GM06990 (cell line): ENCODE measurements around the gene TPST1.

Source experiments
- DNase-seq: peaks from one replicate; pipeline ENCODE4 v3.0.0-alpha.2; 2011; ENCODE audit not compliant: insufficient read length; ENCODE audit errors: extremely low read depth
- H3K27me3 ChIP-seq: replicated peaks from 2 replicates; pipeline ENCODE4 v1.6.0; 2011; ENCODE audit warnings: low read length; ENCODE audit not compliant: control insufficient read depth, insufficient read depth
- H3K36me3 ChIP-seq: 2 replicates; pipeline ENCODE4 v1.5.1; 2011; ENCODE audit warnings: low read length; ENCODE audit not compliant: control insufficient read depth, insufficient read depth
- H3K4me3 ChIP-seq: replicated peaks from 2 replicates; pipeline ENCODE4 v1.5.1; 2011; ENCODE audit warnings: low read depth, mild to moderate bottlenecking, control low read depth, low read length
- TF ChIP-seq, protein P1 (sequence below): IDR thresholded peaks from 2 replicates; pipeline ENCODE4 v1.5.1; 2011; ENCODE audit warnings: low read length, control low read depth, mild to moderate bottlenecking, inconsistent platforms; ENCODE audit not compliant: insufficient read depth, poor library complexity, severe bottlenecking

The TPST1 gene

DNA sequence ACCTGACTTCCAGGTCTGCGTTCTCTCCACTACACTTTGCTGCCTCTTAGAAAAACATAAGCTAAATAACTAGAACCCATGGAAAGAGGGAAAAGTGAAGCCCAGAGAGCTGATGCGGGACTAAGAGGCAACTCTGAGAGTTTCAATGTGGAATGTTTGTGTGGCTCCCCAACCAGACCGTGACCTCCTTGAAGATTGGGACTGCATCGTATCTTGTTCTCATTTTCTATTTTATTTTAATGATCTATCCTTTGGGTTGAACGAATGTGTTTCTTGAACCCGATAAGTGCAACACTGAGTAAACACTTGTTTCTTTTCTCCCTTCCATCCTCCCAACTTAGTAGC, 77.4 kb downstream of the TPST1 start:
- DNase-seq: no peak
- H3K36me3 ChIP-seq: no peaks in the 10 kb centered on the region
- no peaks in the 10 kb centered on the region for H3K27me3 ChIP-seq
- no peak overlapping the region for H3K4me3 ChIP-seq
- TF ChIP-seq, protein P1, sequence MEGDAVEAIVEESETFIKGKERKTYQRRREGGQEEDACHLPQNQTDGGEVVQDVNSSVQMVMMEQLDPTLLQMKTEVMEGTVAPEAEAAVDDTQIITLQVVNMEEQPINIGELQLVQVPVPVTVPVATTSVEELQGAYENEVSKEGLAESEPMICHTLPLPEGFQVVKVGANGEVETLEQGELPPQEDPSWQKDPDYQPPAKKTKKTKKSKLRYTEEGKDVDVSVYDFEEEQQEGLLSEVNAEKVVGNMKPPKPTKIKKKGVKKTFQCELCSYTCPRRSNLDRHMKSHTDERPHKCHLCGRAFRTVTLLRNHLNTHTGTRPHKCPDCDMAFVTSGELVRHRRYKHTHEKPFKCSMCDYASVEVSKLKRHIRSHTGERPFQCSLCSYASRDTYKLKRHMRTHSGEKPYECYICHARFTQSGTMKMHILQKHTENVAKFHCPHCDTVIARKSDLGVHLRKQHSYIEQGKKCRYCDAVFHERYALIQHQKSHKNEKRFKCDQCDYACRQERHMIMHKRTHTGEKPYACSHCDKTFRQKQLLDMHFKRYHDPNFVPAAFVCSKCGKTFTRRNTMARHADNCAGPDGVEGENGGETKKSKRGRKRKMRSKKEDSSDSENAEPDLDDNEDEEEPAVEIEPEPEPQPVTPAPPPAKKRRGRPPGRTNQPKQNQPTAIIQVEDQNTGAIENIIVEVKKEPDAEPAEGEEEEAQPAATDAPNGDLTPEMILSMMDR: no peak

DNA sequence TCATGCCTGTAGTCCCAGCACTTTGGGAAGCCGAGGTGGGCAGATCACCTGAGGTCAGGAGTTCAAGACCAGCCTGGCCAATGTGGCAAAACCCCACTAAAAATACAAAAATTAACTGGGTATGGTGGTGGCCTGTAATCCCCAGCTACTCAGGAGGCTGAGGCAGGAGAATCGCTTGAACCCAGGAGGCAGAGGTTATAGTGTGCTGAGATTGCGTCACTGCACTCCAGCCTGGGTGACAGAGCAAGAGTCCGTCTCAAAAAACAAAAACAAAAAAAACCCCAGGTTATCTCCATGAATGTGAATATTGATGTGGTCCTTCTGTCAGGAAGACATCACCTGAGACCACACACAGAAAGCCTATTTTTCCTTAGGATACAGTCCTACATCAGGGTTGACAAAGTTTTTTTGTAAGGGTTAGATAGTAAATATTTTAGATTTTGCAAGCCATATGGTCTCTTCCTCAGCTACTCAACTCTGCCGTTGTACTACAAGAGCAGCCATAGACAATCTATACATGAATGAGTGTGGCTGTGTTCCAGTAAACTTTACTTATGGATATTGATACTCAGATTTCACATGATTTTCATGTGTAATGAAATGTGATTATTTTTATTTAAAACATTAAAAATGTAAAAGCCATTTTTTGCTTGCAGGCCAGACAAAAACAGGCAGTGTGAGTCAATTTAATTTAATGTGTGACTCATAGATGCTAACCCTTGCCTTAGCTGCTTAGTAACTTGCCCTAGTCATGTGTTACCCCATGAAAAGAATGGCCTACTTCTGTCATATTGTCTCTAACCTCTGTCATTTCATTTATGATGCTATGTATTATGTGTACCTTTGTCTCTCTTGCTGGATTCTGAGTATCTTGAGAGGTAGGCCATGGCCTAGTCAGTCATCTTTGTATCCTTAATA, 78.1 kb downstream of the TPST1 start:
- no peak overlapping the region for H3K4me3 ChIP-seq
- DNase-seq: no peak
- H3K27me3 ChIP-seq: no peaks in the 10 kb centered on the region
- H3K36me3 ChIP-seq: no peaks in the 10 kb centered on the region
- TF ChIP-seq, protein P1: no peak

DNA sequence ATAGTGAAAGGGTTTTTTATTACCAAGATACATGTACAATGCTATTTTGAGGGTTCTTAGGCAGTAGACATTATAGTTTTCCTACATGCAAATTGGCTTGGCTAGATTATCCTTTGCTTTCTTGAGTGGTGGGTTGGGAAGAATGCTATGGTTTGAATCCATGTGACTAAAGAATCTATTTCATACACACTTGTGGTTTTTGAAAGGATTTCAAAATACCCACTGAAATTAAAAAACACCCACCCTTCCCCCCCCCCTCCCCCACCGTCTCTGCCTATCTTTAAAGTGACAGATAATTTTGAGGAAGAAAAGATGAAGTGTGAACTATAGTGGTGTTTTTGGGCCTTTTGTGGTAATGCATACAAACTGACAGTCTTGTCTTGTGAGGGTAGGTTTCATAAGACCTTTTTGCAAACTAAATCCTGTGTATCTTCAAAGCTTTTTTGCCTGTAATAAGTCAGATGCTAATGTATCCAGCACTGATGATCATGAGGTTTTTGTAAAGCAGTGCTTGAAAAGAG, 90.9 kb downstream of the TPST1 start:
- TF ChIP-seq, protein P1: no peak
- no peak for DNase-seq
- Histone ChIP-seq H3K27me3 (no peaks in the 10 kb centered on the region), H3K36me3 (no peaks in the 10 kb centered on the region), H3K4me3 (no peak overlapping the region)

DNA sequence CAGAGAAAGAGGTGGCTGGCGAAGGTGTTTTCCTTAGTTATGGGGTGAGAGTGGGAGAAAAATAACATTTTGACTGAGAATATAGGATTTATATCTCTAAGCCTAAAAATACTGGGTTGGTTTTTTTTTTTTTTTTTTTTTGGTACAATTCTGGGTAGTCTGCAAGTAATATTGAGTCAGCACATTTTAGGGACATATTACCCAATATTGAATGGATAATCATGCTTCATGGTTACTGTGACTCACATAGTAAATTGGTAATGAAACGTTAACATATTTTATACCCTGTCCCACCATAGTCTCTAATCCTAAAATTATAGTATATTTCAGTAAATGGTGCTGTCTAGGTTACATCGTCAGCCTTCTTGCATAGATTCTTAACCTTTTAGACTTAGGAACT, 91.4 kb downstream of the TPST1 start:
- DNase-seq: no peak
- Histone ChIP-seq H3K4me3 (no peak overlapping the region), H3K27me3 (no peaks in the 10 kb centered on the region), H3K36me3 (no peaks in the 10 kb centered on the region)
- TF ChIP-seq, protein P1: no peak

DNA sequence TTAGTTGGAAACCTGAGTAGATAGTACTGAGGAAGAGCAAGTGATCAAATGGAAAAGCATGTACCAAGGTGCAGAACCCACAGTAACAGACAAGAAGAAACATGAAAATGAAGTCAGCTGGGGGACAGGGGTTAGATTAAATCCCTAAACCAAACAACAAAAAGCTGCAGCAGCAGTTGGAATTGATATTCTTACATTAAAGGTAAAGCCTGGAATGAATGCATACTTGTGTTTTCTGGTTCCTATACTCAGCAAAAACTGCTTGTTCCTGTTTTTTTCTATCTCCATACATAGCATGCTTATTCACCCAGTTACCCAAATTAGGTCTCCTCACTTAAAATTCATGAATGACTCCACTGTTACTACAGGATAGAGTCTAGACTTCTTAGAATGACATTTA, 92.4 kb downstream of the TPST1 start:
- no peaks in the 10 kb centered on the region for H3K27me3 ChIP-seq
- DNase-seq: no peak
- TF ChIP-seq, protein P1: no peak
- H3K36me3 ChIP-seq: no peaks in the 10 kb centered on the region
- no peak overlapping the region for H3K4me3 ChIP-seq

DNA sequence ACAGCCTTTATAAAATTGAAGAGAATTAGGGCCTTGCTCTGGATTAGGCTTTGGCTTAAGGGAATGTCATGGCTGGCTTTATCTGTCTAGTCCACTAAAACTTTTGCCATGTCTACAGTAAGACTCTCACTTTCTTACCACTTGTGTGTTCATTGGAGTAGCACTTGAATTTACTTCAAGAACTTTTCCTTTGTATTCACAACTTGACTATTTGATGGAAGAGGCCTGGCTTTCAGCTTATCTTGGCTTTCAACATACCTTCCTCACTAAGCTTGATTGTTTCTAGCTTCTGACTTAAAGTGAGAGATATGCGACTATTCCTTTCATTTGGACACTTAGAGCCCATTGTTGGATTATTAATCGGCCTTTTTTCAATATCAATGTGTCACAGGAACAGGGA, 96.1 kb downstream of the TPST1 start:
- Histone ChIP-seq H3K4me3 (no peak overlapping the region), H3K36me3 (no peaks in the 10 kb centered on the region), H3K27me3 (no peaks in the 10 kb centered on the region)
- DNase-seq: no peak
- TF ChIP-seq, protein P1: no peak
